ENCODE data around the gene SLC26A11. TPM values are rescaled to one million over a fixed set of nuclear protein-coding genes. Genes with fewer than 3 reads are reported as not detected.
"Not testable (repeated sequence)": the region's sequence is repeated elsewhere in the genome, so short reads cannot be mapped to it uniquely, and the experiment has no call there.

Gene SLC26A11
- polyA plus RNA-seq, 5 donors, result 16.0 to 32.3 (median 27.0) TPM

GRCh38 chr17:80195671-80196529 lies 24.3 kb upstream of the SLC26A11 start:
- DNase-seq, result no peak

DNA sequence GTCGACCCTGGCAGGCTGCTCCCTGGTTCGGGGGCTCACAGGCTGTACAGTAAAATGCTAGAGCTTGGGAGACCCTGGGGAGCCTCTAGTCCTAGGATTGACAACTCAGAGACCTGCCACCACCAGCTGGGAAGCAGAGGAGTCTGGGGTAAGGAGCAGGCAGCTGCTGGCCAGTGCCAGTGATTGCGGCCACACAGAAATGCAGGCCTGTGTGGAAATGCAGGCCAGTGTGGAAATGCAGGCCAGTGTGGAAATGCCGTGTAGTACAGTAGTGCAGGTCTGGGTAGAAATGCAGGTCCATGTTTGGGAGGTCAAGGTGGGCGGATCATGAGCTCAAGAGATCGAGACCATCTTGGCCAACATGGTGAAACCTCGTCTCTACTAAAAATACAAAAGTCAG lies 23.6 kb upstream of the SLC26A11 start:
- no peak for DNase-seq

DNA sequence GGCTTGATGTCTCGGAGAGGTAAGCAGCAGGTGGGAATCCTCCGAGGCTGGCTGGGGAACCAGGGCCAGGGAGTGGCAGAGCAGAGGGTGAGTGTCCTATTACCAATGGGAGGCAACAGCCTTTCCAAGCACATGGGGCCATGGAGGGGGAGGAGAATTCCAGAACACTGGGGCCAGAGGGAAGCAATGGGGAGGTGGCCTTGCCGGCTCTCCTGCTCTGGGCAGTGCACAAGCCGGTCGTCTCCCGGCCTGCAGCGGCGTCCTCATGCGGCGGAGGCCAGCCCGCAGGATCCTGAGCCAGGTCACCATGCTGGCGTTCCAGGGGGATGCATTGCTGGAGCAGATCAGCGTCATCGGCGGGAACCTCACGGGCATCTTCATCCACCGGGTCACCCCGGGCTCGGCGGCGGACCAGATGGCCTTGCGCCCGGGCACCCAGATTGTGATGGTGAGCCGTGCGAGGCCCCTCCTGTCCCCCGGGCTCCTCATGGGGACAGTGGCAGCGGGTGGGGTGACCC lies 22.0 kb upstream of the SLC26A11 start:
- DNase-seq, result no peak

- DNase-seq, result not testable (repeated sequence)
Measured at GRCh38 chr17:80199295-80199694, 20.9 kb upstream of the SLC26A11 start.

GRCh38 chr17:80201446-80201845 lies 18.8 kb upstream of the SLC26A11 start:
- DNase-seq, result no peak

GRCh38 chr17:80202197-80202596 lies 18.0 kb upstream of the SLC26A11 start:
- DNase-seq, result no peak

- DNase-seq, result no peak
Measured at GRCh38 chr17:80203471-80203963, 16.7 kb upstream of the SLC26A11 start.

DNA sequence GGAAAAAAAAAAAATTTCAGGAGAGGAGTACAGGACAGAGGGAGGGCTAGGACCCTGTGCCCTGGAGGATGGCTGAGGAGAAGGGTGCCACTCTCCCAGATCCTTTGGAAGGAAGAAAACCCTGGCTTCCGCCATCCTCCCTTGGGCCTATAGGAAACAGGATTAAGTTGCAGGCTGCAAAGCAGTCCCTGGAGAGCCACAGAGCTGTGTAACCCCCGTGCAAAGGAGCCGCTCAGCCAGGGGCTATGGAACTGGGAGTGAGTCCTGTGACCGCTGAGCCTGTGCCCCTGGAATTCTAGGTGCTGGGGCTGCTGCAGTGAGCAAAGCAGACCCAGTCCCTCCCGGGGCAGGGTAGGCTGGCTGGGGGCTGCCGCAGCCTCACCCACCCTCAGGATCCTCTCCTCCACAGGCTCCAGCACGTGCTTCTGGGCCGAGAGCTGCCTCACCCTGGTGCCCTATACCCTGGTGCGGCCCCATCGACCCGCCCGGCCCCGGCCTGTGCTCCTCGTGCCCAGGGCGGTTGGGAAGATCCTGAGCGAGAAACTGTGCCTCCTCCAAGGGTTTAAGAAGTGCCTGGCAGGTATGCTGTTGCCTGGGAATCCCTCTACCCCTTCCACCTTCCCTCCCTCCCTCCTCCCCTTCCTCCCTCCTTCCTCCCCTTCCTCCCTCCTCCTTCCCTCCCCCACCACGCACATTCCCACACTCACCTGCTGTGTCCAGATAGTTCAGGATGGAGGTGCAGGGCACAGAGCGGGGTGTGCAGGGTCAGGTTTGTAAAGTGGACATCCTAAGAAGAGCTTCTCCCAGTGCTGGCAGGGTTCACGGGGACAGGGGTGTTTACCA lies 15.4 kb upstream of the SLC26A11 start:
- DNase-seq, result no peak

DNA sequence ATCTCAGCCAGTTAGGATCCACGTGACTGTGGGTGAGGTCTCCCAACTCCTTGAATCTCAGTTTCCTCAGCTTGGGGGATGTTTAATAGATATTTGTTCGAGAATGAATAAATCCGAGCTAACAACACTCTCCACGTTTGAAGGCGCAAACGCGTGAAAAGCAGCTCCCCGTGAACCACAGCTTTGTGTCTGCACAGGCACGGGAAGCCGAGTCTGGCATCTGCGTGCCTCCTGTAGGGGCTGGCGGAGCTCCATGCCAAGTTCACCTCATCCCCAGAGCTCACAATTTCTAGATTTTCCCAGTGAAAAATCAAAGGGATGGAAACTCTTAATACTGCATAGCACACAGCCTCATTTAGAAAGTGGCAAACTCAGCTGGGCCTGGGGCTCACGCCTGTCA lies 14.4 kb upstream of the SLC26A11 start:
- DNase-seq, result no peak

- no peak for DNase-seq
Measured at GRCh38 chr17:80208050-80208449, 12.2 kb upstream of the SLC26A11 start.

- DNase-seq, result no peak
Measured at GRCh38 chr17:80209765-80210164, 10.5 kb upstream of the SLC26A11 start.

GRCh38 chr17:80210348-80211108 lies 9.7 kb upstream of the SLC26A11 start:
- no peak for DNase-seq

GRCh38 chr17:80212109-80212508 lies 8.1 kb upstream of the SLC26A11 start:
- no peak for DNase-seq

- DNase-seq, result no peak
Measured at GRCh38 chr17:80212511-80212910, 7.7 kb upstream of the SLC26A11 start.

DNA sequence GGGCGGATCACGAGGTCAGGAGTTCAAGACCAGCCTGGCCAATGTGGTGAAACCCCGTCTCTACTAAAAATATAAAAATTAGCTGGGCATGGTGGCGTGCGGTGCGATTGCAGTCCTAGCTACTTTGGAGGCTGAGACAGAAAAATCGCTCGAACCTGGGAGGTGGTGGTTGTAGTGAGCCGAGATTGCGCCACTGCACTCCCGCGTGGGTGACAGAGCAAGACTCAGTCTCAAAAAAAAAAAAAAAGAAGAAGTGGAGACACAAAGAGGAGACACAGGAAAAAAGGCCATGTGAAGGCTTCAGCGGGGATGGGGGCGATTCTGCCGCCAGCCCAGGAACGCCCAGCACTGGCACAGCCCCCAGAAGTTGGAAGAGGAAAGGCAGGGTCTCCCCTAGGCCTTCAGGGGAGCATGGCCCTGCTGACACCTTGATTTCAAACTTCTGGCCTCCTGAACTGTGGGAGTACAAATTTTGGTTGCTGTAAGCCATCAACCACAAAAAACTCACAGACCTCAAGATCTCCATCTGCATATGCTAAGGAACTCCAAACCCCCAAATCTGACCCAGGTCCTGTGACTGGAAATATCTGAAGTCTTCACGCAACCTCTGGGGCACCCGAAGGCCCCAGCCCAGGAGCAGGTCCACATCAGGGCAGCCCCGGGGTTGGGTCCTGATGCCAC lies 7.1 kb upstream of the SLC26A11 start:
- no peak for DNase-seq

GRCh38 chr17:80213643-80213975 lies 6.6 kb upstream of the SLC26A11 start:
- no peak for DNase-seq

GRCh38 chr17:80214012-80214877 lies 6.0 kb upstream of the SLC26A11 start:
- no peak for DNase-seq

DNA sequence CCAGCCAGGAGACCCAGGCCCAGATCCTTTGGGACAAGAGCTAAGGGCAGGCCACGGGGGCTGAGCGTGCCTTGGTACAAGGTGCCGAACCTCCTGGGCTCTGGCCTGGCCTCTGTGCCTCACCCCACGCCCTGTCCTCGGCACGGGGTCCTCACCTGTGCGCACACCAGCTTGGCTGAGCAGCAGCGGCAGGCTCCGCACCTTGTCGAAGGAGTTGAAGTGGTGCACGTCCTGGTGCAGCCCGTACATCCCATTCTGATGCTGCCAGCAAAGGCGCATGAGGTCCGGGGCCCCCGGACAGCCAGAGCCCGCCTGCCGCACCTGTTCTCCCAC lies 5.4 kb upstream of the SLC26A11 start:
- no peak for DNase-seq

- no peak for DNase-seq
Measured at GRCh38 chr17:80216473-80217456, 3.5 kb upstream of the SLC26A11 start.
